ENCODE measurements around the gene SUMO2.
"Not testable (repeated sequence)": the region's sequence is repeated elsewhere in the genome, so short reads cannot be mapped to it uniquely, and the experiment has no call there.

SUMO2 gene

DNA sequence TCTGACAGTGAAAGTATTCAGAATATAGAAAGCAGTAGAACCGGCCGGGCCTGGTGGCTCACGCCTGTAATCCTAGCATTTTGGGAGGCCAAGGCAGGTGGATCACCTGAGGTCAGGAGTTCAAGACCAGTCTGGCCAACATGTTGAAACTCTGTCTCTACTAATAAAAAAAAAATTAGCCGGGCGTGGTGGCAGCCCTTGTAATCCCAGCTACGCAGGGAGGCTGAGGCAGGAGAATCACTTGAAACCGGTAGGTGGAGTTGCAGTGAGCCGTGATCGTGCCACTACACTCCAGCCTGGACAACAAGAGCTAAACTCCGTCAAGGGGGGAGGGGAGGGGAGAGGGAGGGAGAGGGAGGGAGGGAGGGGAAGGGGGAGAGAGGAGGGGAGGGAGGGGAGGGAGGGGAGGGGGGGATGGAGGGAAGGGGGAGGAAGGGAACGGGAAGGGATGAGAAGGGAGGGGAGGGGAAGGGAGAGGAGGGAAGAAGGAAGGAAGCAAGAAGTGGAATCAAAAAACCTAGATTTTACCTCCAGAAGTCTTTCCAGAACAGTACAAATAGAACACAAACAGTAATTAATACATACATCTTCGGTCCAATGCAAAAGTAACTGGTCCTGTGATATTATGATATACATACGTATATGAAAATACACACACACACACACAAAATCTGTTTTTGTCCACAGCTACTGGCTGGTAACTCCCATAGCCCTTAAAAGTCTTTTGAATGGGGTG, 40.4 kb downstream of the SUMO2 start:
- DNase-seq: no peak

DNA sequence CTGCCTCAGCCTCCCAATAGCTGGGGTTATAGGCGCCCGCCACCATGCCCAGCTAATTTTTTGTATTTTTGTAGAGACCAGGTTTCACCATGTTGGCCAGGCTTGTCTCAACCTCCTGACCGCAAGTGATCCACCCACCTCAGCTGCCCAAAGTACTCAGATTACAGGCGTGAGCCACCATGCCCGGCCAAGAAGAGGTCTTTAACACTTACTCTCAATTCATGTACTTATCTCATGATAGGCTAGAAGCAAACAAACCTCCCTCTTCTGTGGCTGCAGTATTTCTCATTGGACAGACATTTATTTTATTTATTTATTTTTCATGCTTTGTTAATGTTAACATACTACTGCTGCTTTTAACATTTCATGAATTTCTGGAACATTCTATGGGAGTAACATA, 44.2 kb downstream of the SUMO2 start:
- no peak for DNase-seq

DNA sequence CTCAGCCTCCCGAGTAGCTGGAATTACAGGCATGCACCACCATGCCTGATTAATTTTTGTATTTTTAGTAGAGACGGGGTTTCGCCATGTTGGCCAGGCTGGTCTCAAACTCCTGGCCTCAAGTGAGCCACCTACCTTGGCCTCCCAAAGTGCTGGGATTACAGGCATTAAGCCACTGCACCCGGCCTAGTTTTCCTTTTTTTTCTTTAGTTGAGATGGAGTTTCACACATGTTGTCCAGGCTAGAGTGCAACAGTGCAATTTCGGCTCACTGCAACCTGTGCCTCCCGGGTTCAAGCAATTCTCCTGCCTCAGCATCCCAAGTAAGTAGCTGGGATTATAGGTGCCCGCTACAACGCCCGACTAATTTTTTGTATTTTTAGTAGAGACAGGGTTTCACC, 45.0 kb downstream of the SUMO2 start:
- DNase-seq: not testable (repeated sequence)

DNA sequence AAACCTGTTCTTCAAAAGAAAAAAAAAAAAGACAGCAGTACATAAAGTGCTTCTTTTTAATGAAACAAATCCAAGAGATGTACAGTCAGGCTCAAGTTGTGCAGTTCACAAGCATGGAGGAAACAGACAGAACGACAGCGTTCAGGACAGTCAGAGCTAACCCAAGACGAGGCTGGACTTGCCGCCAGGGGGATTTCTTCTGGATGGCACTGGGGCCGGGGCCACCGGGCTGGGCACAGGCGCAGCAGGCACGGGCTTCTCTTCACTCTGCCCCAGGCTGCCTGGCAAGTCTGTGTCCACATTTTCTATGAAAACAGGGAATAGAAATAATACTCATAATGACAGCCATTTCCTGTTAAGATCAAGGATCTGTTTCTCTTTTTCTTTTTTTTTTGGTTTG, 46.8 kb downstream of the SUMO2 start:
- DNase-seq: no peak

DNA sequence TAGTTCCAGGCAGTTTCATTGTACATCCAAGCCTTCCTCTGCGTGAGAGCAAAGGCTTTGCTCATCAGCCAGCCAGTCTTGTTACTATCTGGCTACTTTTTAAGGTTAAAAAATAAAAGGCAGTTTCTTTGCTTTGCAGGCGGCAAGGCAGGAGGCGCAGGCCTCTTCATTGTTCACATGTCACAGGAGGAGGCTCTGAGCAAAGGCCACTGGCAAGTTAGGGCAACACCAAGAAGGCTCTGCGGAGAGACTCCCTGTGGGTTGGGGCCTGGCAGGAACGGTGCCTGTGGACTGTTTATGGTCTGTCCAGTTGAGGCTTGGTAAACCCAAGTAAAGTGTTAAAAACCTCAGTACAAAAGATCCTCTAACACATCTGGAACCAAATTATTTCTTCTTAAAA, 47.3 kb downstream of the SUMO2 start:
- no peak for DNase-seq

DNA sequence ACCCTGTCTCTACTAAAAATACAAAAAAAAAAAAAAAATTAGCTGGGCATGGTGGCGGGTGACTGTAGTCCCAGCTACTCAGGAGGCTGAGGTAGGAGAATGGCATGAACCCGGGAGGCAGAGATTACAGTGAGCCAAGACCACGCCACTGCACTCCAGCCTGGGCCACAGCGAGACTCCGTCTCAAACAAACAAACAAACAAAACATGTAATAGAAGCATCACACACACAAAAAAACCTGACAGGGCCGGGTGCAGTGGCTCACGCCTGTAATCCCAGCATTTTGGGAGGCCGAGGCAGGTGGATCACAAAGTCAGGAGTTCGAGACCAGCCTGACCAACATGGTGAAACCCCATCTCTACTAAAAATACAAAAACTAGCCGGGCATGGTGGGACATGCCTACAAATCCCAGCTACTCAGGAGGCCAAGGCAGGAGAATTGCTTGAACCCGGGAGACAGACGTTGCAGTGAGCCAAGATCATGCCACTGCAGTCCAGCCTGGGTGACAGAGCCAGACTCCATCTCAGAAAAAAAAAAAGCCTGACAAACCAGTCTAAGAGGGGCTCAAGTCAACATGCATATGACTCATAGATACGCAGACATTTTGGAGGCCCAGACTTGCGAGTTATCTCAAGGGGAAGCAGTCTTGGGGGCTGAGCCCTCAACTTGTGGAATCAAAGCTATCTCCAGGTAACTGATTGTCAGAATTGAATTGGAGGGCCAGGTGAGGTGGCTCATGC, 49.0 kb downstream of the SUMO2 start:
- DNase-seq: not testable (repeated sequence)

DNA sequence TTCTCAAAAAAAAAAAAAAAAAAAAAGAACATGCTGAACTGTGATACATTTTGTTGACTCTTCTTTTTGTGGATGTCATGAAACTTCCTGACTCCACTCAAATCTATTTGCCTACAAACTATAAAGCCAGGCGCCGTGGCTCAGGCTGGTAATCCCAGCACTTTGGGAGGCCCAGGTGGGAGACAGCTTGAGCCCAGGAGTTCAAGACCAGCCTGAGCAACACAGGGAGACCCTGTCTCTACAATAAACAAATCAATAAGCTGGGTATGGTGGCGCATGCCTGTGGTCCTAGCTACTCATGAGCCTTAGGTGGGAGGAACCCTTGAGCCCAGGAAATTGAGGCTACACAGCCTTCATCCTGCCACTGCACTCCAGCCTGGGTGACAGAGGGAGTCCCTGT, 49.8 kb downstream of the SUMO2 start:
- no peak for DNase-seq

DNA sequence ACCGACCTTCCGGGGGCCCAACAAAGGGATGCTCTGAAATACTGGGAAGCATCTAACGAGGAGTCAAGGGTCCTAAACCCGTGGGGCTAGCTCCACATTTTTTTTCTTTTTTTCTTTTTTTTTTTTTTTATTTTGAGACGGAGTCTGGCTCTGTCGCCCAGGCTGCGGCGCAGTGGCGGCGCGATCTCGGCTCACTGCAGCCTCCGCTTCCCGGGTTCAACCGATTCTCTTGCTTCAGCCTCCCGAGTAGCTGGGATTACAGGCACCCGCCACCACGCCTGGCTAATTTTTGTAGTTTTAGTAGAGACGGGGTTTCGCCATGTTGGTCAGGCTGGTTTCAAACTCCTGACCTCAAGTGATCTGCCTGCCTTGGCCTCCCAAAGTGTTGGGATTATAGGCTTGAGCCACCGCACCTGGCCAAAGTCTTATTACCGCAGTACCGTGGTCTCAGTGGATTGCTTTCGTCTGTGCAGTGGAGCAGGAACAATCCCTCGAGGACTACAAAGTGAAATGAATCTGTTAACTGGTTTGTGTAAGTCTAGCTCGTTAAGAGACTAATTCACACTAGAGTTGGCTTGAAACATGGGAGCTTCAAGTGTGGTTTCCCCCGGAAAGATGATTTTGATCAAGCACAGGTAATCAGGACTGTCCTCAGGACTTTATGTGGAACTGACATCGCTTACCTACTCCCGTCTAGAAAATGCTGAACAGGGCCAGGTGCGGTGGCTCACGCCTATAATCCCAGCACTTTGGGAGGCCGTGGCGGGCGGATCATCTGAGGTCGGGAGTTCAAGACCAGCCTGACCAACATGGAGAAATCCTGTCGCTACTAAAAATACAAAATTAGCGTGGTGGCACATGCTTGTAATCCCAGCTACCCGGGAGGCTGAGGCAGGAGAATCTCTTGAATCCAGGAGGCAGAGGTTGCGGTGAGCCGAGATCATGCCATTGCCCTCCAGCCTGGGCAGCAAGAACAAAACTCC, 50.5 kb downstream of the SUMO2 start:
- not testable (repeated sequence) for DNase-seq

DNA sequence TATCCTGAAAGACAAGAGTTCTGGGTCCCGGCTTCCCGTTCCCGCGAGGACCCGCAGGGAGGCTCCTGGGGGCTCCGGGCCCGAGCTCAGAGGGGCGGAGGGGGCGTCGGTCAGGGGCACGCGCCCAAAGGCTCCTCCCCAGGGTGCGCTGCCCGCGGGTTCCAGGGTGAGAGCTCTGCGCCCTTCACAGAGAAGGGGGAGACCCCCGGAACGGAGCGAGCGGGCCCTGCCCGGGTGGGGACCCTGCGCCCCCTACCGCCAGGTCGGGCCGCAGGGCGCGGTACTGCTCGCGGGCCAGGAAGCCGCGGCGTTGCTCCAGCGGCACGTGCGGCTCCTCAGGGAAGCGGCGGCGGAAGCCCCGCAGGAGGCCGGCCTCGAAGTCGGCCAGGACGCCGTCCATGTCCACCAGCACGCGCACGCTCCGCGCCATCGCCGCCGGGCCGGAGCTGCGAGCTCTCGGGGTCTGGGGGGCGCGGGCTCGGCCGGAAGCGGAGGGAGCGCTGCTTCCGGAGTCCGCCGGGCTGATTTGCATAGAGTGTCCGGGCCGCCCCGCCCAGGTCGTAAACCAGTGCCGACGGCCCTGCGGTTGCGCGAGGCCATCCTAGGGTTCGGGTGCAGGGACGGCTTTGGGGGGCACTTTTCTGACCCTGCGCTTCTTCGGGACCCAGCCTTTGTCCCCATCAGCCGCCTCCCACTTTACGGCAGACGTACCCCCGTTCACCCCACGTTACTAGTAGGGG, 51.3 kb downstream of the SUMO2 start, which contains the start of gene NT5C:
Gene NT5C (minus strand): TSS at position 465 of the 740 bp plus-strand sequence. CDS start 35 bp downstream, at position 430.
- DNase-seq: no peak

DNA sequence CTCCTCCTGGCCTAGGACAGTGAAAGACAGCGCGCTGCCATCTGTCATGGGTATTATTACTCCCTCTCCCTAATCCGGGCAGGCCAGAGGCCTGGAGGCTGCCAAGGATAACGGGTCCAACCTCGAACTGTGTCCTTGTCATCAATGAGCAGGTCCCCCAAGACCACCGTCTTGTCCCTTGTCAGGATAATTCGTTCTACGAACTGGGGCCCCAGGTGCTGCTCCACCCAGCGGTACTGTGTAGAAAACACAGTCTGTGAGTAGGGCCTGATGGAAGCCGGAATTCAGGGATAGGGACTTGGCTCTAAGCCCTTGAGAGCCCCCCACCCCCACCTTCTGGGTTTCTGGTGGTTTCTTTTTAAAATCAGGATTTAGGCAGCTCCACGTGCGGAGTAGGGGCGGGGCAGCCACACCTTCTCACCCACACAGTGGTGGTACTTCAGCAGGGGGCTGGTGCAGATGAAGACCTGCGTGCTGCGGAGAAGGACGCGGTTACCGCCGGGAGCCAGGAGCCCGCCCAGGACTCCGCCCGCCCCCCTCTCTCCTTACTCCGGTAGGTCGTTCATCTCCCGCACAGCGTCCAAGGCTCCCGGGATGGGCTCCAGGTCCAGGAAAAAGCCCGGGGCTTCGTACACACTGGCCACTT, 52.0 kb downstream of the SUMO2 start:
- DNase-seq: no peak

DNA sequence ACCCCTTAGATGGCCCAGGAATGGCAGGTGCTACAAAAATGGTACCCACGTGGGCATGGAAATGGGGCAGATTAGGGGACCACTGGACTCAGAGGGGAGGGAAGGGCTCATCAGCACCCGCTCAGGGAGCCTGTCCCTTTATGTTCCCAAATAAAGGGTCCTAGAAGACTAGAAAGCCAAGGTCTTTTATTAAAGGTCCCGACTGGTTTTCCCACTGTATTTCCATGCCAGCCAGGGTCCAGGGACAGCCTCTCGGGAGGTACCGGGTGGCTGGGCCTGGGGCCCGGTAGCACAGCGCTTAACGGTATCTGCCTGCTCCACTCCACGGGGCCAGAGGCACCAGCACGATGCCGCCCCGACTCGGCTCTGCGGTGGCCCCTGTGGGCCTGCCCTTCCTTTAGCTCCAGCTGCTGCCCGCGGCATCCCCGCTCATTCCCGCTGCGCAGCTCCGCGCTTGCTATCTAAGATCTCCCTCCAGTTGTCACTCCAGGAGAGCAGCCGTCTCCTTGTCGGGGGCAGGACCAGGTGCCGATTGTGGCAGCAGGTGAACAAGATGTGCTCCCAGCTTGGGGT, 52.6 kb downstream of the SUMO2 start:
- DNase-seq: no peak

DNA sequence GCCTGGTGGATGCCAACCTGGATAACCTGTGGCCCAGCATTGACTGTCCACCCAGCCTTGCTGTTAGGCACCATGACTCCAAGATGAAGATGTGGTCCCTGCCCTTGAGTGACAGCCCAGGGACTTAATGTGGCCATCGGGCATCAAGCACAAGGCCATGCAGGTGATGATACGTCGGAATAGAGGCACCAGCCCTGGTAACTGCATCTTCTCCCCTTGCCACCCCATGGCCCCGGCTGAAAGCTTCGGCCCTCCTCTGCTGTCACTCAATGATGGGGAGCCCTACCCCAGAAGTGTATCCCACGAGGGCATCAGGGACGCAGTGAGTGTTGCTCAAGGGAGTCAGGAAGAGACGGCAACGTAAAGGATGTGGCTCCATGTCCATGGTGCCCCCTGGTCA, 53.2 kb downstream of the SUMO2 start:
- DNase-seq: no peak

DNA sequence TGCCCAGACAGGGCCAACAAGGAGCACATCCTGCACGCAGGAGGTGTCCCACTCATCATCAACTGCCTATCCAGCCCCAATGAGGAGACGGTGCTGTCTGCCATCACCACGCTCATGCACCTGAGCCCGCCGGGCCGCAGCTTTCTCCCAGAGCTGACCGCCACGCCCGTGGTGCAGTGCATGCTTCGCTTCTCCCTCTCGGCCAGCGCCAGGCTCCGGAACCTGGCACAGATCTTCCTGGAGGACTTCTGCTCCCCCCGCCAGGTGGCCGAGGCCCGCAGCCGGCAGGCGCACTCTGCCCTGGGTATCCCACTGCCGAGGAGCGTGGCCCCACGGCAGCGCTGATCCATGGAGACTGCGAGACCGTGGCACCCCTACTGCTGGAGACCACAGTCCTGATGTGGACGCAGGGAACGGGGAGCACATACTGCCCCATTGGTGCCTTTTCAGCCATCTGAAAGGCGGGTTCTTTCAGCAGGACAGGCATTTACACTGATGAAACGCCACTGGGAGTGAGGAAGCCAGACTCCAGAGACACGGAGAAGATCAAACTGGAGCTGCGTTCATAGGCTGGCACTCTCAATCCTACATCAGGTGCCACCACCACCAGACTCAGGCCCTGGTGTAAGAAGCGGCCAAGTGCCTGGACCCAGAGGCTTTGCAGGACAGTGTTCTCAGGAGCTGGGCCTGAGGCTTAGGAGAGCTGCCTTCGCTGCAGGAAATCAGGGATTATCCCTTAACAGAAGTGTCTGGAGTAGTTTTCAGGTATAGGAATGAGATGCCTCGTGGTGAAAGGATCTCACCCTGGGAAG, 53.9 kb downstream of the SUMO2 start:
- DNase-seq: no peak

DNA sequence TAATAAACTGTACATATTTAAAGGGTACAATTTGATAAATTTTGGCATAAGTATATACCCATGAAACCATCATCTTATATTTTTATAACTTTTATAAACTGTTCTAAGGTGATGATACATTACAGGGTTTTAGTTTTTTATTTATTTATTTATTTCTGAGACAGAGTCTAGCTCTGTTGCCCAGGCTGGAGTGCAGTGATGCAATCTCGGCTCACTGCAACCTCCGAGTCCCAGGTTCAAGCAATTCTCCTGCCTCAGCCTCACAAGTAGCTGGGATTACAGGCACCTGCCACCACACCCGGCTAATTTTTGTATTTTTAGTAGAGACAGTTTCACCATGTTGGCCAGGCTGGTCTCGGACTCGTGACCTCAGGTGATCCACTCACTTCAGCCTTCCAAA, 54.8 kb downstream of the SUMO2 start:
- DNase-seq: not testable (repeated sequence)

DNA sequence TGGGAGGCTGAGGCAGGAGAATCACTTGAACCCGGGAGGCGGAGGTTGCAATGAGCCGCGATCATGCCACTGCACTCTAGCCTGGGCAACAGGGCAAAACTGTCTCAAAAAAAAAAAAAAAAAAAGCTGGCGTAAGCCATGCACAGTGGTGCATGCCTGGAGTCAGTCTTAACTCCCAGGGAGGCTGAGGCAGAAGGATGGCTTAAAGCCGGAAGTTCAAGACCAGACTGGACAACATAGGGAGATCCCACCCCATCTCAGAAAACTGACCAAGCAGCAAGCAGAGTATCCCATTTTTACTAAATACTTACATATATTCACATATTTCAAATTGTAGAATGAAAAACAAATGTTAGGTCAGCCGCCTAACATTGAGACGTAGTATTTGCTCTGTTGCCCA, 55.8 kb downstream of the SUMO2 start:
- DNase-seq: no peak

DNA sequence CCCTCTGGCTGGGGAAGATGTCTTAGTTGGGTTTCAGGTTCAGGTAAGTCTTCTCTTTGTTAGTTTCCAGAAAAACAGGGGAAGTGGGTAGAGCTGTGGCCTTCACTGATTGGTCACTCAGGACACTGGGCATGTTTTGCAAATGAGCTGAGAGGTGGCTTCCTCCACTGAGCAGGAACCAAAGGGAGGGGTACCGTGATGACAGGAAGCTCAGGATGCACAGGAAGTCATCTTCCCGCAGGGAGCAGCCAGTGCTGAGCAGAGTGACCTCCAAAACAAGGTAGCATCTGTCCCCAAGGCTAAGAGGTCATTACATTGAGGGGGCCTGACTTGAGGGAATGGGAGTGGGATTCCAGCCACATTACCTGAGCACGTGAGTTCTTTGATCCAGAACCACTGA, 56.8 kb downstream of the SUMO2 start:
- DNase-seq: no peak

DNA sequence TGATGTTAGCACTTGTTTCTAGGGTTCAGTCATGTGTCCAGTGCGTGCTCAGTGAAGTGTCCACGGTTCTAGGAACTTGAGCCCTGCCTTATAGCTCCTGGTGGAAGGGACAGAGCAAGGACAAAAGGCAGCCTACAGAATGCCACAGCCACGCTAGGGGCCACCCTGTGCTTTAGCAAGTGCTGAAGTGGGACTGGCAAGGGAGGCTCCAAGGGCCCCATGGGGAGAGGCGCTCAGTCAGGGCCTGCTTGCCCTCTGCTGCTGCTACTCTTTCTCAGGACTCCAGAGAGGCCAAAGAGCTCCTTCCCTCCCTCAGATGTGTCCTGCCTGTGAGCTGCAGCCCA, 58.0 kb downstream of the SUMO2 start:
- no peak for DNase-seq

DNA sequence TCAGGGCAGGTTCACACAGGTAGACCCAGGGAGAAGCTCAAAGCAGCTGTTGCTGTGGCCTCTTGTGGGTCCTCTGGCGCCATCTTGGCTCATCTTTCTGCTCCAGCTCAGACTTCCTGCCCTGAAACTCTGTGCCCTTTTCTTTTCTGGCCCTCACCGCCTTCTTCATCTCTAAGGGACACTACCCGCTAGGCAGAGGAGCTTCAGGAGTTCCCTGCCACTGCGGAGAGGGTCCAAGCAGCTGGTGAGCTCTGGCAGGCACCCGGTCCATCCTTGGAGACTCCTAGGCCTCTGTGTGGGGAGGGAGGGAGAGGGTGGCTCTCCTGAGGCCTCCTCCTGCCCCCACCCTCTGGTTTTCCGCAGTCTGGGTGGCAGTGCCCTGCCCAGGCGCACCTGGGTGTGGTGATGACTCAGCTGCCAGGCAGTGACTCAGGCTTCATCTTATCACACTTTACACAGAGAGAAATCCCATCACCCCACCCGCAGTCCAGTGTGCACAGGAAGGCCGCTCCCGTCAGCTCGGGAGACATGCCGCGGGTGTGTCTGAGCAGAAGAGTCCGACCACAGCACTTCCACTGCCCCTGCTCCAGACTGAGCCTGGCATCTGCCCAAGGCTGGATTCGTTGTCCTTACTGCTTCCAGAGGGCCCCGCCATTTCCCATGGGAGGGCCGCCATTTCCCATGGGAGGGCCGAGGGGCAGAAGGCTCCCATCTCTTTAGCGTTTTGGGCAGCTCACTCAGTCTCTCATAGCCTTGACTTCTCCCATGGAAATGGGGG, 58.5 kb downstream of the SUMO2 start:
- no peak for DNase-seq

DNA sequence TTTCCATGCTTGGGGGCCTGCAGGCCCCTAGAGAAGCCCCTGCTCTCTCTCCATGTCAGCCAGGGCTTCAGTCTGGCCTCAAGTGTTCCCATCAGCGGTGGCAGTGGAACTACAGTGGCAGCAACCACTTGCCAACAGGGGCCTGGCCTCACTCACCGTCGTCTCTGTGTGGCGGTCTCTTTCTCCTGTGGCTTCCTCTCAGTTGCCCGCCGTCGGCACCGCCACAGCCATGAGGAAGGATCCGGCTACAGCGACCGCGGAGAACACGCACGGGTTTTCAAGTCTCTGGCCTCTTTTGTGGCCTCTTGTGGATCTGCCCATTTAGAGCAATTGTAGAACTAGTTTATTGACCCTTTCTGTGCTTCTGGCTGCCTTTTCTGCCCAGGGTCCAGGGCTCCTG, 64.5 kb downstream of the SUMO2 start:
- DNase-seq: no peak

DNA sequence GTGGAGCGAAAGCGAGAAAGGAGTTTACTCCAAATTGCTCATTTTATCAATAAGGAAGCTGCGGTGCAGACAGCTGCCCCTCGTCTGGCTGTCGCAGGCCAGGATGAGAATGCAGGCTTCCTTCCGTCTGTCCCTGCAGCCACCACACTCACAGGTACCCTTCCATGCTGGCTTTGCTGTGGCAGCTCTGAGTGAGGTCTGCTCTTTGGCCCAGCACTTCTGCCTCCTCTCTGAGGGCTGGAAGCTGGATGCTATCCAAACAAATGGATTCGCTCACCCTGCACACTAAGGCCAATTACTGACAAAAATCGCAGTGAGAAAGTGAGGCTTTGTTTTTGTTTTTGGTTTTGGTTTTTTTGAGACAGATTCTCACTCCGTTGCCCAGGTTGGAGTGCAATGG, 66.0 kb downstream of the SUMO2 start:
- no peak for DNase-seq
